Hepatic stellate cell (primary cell): Measurements from ENCODE around the gene ECPAS.
"Not testable (repeated sequence)": the region's sequence is repeated elsewhere in the genome, so short reads cannot be mapped to it uniquely, and the experiment has no call there.

Experiments used
- DNase-seq: peaks from one replicate; pipeline ENCODE4 v3.0.0; 2011; ENCODE audit warnings: low spot score

Gene ECPAS, protein sequence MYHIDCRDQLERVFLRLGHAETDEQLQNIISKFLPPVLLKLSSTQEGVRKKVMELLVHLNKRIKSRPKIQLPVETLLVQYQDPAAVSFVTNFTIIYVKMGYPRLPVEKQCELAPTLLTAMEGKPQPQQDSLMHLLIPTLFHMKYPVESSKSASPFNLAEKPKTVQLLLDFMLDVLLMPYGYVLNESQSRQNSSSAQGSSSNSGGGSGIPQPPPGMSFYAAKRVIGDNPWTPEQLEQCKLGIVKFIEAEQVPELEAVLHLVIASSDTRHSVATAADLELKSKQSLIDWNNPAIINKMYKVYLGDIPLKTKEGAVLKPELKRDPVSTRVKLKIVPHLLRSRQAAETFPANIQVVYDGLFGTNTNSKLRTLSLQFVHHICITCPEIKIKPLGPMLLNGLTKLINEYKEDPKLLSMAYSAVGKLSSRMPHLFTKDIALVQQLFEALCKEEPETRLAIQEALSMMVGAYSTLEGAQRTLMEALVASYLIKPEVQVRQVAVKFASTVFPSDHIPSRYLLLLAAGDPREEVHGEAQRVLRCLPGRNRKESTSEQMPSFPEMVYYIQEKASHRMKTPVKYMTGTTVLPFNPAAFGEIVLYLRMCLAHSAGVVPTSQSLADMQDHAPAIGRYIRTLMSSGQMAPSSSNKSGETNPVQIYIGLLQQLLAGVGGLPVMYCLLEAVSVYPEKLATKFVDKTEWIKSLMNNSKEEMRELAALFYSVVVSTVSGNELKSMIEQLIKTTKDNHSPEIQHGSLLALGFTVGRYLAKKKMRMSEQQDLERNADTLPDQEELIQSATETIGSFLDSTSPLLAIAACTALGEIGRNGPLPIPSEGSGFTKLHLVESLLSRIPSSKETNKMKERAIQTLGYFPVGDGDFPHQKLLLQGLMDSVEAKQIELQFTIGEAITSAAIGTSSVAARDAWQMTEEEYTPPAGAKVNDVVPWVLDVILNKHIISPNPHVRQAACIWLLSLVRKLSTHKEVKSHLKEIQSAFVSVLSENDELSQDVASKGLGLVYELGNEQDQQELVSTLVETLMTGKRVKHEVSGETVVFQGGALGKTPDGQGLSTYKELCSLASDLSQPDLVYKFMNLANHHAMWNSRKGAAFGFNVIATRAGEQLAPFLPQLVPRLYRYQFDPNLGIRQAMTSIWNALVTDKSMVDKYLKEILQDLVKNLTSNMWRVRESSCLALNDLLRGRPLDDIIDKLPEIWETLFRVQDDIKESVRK (N-terminal part only)

DNA sequence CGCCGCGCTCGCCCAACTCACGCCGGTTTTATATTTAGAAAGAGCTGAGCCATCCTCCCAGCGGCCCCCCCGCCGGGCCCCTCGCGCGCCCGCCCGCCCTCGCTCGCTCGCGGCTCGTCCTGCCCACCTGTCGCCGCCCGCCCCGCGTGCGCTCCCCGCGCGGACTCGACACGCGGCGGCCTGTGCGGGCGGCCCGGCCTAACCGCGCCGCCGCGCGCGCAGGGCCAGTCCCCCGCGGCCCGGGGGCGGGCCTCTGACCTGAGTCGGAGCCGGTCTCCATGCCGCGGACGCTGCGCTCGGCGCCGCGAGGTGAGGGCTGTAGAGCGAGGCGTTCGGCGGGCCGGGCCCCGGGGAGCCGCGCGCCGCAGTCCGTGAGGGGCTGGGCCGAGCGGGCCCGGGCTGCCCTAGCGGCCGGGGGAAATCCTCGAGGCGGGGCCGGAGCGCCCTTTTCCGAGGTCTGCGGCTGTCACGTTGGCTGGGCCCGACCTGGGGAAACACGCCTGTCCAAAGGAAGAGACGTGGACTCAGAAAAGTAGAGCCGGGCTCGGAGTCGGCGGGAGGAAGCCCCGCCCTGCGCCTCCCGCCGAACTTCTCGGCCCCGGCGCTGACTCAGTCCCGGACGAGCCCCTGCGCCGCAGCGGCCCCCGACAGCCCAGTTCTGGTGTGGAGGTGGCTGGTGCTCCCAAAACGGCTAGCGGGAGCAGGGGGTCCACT is at the start of gene ECPAS:
Gene ECPAS (minus strand): TSS at position 526 of the 714 bp plus-strand sequence. CDS start 11,465 bp downstream, outside the sequence.
- DNase-seq, result peak; percentile 90

DNA sequence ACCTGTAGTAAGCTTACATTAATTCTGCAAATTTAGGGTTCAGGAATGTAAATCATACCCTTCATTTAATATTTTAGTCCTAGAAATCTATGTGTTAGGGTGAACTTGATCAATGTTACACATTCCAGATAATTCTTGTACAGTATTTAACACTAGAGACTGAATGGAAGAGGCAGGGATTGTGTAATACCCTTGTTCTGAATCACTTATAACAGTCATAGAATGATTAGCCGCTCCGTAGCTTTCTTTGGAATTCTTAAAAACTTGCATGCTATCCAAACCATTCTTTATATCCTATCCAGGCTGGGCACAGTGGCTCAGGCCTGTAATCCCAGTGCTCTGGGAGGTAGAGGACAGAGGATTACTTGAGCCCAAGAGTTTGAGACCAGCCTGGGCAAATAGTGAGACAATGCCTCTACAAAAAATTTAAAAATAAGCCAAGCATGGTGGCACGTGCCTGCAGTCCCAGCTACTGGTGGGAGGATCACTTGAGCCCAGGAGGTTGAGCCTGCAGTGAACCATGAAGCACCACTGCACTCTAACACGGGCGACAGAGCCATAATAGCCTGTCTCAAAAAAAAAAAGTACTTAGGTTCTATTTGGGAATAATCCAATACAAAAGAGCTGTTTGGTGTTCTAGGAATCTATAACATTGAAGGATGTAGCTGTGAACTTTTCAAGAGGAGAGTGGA is 49.1 kb upstream of the ECPAS start:
- no peak for DNase-seq

DNA sequence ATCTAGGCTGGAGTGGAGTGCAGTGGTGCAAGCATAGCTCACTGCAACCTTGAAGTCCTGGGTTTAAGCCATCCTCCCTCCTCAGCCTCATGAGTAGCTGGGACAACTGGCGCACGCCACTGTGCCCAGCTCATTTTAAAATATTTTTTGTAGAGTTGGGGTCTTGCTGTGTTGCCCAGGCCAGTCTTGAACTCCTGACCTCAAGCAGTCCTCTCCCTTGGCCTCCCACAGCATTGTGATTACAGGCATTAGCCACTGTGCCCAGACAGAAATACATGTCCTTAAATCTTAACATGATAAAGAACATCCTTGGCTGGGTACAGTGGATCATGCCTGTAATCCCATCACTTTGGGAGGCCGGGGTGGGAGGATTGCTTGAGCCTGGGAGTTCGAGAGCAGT is 47.5 kb upstream of the ECPAS start:
- DNase-seq, result no peak

DNA sequence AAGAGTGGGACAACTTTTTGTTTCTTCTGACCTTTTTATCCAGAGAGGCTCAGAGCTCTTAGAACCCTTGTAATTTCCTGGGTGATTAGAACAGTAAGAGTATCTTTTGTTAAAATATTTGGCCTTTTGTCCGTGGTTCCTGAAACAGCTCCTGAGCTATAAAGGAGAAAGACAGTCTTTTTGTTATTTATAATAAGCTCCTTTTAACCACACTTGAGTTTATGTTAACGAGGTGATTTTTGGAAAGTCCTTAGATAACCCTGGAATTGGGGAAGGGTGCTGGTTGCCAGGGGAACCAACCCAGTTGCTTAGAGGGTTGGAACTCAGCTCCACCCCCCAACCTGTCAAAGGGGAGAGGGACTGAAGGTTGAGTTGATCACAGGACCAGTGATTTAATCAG is 45.6 kb upstream of the ECPAS start:
- DNase-seq, result no peak

DNA sequence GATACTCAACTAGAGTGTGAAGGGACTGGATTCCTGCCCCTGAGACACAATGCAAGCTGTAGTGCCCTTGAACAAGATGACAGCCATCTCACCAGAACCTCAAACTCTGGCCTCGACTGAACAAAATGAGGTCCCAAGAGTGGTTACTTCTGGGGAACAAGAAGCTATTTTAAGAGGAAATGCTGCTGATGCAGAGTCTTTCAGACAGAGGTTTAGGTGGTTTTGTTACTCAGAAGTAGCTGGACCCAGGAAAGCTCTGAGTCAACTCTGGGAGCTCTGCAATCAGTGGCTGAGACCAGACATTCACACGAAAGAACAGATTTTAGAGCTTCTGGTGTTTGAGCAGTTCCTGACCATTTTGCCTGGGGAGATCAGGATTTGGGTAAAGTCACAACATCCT is 43.2 kb upstream of the ECPAS start:
- no peak for DNase-seq

DNA sequence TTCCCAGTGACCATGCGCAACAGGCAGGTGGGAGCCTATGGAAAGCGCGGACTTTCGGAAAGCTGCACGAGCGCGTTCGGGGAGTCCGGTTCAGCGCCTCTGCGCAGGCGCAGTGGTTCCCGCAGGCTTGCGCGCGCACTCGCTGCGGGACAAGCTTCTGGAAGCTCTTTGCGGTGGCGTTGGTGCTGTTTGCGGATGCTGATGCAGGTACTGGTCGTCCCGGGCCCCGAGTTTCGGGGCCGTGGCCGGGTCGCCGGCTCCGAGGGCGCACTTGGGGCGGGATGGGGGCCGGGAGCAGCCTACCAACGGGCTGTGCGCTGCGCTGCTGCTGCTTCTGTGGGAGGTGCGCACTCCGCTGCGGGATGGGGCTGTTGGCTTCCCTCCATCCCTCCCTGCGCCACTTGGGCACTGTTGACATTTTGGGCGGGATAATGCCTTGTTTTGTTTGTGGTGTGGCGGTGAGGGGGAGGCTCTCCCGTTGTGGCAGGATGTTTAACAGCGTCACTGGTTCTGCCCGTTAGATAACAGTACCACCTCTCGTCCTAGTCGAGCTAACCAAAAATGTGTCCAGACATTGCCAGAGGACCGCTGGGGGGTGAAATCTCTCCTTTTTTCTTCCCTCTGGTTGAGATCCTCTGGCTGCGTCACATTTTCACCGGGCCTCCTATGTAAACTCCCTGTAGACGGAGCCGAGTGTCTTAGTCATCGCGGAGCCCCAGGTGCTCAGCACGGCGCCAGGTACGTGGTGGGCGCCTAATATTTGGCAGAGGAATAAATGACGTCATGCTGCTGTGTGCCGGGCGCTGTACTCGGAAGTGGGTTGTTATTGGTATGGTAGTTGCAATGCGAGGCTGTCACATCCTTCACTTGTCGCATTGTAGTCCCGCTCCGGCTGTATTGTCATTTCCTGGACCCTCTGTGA is 41.1 kb upstream of the ECPAS start, which contains the start of gene ZNF483:
Gene ZNF483 (plus strand): TSS at position 124 of the 922 bp plus-strand sequence. CDS start 2,217 bp downstream, outside the sequence.
- DNase-seq, result peak; percentile 79

DNA sequence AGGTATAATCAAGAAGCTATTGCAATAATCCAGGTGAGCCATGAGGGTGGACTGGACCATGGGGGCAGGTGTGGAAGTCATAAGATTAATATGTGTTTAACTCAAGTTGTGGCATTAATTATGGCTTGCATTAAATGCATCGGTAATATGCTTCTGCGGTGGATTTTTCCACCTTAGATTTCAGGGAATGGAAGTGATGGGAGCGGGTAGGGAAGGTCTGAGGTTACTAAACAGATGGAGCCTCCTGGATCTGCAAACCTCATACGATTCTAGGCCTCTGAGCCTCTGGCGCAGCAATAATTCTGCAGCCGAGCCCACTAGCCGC is 40.5 kb upstream of the ECPAS start:
- no peak for DNase-seq

DNA sequence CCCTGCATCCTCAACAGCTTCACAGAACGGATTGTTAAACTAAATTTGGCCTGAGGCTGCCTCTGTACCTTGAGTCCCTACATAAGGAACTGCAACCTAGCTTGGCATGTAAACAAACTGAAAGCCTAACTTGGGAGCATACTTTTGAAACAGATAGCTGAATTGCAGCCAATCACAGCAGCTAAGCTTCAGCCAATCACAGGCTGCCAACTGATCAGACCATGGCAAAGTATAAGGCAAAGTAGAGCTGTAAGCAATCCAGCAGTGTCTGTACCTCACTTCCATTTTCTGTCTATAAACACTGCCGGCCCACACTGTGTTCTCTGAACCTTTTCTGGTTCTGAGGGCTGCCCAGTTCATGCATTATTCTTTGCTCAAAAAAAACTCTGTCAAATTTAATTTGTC is 31.9 kb upstream of the ECPAS start:
- DNase-seq, result no peak

DNA sequence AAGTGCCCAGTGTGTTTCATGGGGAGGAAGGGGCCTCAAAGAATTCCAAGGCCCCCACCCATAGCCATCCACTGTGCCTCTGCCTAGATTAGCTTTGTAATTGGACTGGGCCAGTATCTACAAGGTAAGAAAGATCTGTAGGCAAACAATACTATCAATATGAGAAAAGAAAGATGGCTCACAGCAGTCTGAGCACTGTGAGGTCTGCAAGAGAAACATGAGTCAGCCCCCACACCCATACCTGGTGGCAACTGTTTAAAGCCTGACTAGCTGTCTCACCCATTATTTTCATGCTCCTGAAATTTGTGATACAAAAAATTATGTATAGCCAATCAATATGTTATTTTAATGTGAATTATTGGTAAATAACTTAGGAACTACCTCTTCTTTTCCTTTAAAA is 30.8 kb upstream of the ECPAS start:
- no peak for DNase-seq

DNA sequence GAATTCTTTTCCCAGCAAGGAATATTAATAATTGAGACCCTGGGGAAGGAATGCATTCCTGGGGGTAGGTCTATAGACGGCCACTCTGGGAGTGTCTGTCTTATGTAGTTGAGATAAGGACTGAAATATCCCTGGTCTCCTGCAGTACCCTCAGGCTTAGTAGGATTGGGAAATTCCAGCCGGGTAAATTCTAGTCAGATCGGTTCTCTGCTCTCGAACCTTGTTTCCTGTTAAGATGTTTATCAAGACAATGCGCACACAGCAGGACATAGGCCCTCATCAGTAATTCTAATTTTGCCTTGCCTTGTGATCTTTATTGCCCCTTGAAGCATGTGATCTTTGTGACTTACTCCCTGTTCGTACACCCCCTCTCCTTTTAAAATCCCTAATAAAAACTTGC is 27.4 kb upstream of the ECPAS start:
- DNase-seq, result not testable (repeated sequence)

DNA sequence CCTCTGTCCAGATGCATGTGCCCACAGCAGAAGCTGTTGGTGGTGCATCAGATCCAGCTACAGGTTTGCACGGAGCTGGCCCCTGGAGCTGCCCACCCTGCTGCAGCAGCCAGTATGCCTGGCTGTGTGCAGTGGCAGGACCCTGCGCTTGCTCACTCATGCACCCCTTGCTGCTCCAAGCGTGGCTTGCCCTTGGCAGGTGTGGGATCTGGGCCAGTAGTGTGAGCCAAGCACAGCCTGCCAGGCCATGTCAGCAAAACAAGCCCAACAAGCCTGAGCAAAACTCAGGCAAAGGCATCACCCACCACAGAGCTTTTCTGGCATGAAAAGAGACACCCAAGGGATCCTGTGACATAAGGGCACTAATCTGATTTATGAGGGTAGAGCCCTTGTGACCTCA is 18.3 kb upstream of the ECPAS start:
- no peak for DNase-seq

DNA sequence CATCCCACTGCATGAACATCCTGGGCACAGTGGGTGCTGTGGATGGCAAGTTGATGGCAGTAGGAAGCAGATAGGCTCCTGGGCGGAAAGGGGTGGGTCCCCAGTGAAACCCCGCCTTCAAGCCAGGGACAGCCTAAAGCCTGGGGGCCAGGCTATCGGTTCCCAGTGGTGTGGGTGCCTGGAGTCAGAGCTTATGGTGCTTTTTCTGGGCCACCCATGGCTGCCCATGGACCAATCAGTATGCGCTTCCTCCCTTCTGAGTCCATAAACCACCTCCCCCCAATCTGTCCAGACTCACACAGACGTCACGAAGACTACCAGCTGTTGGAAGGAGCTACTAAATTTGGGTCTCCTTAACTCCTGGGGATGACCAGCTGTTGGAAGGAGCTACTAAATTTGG is 17.5 kb upstream of the ECPAS start:
- no peak for DNase-seq

DNA sequence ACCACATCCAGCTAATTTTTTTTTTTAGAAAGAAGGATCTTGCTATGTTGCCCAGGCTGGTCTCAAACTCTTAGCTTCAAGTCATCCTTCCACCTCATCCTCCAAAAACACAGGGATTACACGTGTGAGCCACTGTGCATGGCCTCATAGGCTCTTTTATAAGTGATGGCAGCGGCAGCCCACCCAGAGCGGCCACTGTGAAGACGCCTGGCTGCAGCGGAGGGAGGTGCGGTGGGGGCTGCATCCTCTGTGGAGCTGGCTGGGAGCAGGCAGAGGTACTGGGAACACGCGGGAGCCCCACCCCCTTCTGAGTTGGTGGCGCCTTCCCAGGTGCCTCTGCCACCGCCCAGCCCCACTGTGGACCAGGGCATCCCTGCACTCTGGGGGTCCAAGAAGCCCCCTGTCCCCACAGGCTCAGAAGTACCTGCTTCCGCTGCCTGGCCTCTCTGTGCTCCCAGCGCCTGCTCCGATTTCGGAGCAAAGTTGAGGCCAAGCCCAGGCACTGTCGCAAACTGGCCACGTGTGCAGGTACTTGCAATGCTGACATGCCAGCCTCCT is 16.9 kb upstream of the ECPAS start:
- DNase-seq, result no peak

DNA sequence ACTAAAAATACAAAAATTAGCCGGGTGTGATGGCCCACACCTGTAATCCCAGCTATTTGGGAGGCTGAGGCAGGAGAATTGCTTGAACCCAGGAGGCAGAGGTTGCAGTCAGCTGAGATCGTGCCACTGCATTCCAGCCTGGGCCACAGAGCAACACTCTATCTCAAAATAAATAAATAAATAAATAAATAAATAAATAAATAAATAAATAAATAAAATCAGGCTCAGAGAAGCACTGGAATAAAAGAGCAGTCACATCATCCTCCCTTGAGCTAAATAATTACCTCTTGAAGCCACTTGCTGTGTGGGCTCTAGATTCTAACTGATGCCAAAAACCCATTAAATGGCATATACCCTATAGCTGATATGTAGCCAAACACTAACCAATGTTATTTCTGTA is 13.0 kb upstream of the ECPAS start:
- not testable (repeated sequence) for DNase-seq

DNA sequence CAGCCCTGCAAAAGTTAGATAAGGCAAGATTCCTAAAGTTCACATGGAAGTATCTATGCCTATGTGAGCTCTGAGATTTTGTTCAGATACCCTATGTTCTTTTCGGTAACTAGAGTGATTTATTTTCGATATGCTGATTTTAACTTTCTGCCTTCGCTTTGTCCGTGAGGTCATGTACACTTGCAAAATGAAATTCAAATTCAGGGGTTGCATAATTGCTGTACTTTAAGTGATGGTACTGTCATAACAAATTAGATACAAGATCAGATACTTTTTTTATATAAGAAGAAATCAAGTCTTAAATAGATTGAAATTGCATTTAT is 350 bp upstream of the ECPAS start:
- no peak for DNase-seq

DNA sequence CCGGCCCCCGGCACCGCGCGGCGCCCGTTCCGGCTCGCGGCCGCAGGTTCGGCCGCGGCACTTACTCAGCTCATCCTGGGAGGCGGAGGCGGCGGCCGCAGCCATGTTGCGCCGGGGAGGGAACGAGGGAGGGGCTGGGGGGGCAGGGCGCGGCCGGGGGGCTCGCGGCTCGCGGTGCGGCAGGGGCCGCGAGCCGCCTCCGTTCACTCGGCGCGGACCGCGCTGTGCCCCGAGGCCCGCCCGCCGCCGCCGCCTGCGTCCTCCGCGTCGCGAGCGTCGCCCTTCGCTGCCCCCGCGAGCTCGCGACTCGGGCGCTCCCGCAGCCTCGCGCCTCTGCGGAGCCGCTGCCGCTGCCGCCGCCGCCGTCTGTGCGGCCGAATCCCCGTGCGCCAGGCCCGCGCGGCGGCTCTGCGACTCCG is 735 bp downstream of the ECPAS start:
- peak; percentile 62 for DNase-seq

DNA sequence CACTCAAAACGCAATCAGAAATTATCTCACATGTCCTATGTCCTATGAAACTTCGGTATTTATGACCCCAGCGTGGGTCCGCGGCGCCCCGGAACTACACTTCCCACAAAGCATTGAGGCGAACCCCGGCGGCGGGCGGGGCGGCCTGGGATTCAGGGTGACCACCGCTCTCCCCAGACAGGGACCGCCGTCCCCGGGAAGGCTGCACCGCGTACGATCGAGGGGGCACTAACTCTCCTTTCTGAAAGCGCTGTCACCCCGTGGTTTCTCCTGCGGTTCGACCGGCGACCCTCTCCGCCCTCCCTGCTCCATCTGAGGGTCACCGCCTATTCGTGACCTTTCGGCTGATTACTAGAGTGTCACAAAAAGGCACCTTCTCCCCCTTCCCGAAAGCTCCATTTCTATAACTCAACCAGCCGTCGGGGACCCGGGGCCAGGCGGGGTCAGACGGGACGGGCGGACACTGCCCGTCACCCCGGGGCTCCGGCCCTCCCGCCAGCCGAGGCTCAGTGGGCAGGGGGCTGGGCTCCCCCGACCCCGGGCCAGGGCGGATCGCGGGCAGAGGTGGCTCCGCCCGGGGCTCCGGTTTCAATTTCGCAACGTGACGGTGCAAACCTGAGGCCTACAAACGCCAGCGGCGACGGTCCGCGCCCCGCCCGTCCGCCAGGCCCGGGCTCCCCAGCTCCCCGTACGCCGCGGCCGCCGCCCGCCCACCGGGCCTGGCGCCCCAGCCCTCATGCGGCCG is 1.3 kb downstream of the ECPAS start:
- DNase-seq, result peak; percentile 69

DNA sequence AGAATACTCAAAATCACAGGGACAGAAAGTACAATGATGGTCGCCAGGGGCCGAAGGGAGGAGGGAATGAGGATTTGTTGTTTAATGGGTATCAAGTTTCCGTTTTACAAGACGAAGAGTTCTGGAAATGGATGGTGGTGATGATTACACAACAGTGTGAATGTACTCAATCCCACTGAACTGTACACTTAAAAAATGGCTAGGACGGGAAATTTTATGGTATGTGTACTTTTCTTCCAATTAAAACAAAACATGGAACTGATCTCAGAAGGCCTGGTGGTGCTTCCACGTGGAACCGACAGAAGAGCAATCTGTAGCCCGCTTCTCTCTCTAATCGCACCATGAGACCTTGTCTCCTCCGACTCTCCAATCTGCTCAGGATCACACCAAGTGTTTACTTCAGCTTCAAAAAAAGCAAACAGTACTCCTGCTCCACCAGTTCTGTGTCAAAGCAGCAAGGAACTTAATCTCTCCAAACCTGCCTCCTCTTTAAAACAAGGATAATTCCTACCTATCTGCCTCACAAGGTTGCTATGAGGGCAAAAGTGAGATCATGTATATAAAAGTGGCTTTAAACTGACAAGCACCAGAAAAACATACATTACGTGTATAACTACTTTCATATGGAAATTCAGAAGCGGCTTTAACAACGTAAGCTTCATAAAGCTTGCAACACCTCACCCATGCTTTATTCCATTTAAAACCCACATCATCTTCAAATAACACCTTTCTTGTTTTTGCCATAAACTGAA is 2.1 kb downstream of the ECPAS start:
- DNase-seq, result no peak
